ENCODE measurements around the gene IL11. TPM values are rescaled to one million over a fixed set of nuclear protein-coding genes. Genes with fewer than 3 reads are reported as not detected.
A peak's percentile ranks its signal among the peaks of the same experiment; 100 is the strongest.
"Not testable (repeated sequence)": the region's sequence is repeated elsewhere in the genome, so short reads cannot be mapped to it uniquely, and the experiment has no call there.

The IL11 gene
- total RNA-seq: 0.30 TPM

GRCh38 chr19:55370305-55370988 lies at the start of gene IL11:
IL11 (minus strand) TSS chr19:55370463; CDS start chr19:55370310, 153 bp downstream.
- no peak for DNase-seq

DNA sequence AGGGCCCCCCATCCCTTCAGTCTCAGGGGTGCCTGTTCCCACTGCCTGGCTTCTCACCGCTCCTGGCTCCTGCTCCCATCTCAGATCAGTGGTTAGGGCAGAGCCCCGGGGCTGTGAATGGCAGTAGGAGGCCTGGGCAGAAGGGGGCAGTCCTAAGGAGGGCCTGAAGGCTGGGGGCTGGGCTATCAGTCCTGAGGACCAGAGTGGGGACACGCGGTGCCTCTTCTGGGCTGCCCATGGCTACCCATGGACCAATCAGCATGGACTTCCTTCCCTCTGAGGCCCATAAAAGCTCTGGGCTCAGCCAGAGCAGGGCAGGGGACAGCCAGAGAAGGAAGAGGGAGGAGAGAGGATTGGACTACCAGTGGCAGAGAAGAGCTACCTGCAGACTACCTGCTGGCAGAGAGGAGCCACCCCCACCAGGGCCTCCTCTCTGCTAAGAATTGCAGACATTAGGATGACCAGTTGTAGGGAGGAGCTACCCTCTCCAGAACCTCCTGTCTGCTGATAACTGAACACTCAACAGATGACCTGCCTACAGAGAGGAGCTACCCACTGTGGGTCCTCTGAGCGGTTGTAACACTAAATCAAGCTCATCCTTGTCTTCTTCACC lies 49.5 kb upstream of the IL11 start:
- no peak for DNase-seq

DNA sequence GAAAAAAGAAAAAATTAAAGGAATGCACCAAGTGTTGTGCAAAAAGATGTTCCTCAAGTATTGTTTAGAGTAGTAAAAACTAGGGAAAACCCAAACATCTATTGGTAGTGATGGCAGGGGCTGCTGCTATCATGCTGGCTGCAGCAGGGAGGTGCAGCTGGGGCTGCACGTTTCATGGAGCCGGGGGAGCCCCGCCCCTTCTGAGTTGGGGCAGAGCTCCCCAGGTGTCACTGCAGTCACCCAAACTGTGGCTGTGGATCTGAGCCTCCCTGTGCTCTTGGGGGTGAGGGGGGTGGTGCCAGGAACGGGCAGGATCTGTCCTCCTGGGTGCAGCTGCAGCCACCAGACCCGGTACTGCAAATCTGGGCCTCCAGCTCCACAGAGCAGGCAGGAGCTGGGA lies 48.8 kb upstream of the IL11 start:
- no peak for DNase-seq

GRCh38 chr19:55418185-55418584 lies 47.9 kb upstream of the IL11 start:
- peak; percentile 76 for DNase-seq

GRCh38 chr19:55410168-55410567 lies 39.9 kb upstream of the IL11 start:
- no peak for DNase-seq

DNA sequence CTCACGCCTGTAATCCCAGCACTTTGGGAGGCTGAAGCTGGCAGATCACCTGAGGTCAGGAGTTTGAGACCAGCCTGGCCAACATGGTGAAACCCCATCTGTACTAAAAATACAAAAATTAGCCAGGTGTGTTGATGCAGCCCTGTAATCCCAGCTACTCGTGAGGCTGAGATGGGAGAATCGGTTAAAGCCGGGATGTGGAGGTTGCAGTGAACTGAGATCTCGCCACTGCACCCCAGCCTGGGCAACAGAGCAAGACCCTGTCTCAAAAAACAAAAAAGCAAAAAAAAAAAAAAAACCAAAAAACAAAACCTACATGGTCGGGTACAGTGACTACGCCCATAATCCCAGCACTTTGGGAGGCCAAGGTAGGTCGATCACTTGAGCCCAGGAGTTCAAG lies 38.9 kb upstream of the IL11 start:
- DNase-seq: not testable (repeated sequence)

GRCh38 chr19:55408533-55408872 lies 38.2 kb upstream of the IL11 start:
- DNase-seq: no peak

DNA sequence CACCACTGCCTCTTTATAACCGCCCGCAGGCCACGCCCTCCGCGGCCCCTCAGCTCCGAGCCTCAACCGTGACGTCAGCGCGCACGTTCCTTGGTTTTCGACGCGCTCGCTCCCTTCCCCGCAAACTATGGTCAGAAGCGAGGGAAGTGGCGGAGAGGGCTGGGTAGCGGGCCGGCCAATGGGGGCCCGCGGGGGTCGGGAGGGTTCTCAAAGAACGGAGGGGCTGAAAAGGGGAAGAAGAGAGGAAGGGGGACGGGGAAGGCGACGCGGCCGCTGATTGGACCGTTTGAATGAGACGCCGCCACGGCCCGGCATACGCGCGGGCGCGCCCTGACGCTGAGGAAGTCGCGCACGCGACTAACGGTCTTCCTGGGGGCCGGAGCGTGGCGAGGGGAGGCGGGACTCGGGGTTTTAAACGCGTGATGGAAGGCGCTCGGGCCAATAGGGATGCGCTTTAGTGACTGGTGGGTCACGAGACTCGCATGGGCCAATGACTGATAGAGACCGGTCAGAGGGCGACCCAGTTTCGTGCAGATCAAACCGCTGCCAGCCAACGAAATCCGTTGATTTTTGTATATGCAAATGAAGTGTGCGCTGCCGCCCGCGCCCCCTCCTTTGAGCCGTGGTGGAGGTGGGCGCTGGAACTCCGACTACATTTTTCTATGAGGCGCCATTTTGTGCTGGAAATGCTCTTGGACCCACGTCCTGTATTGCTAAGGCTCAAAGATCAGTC lies 37.7 kb upstream of the IL11 start:
- DNase-seq: peak; percentile 100

DNA sequence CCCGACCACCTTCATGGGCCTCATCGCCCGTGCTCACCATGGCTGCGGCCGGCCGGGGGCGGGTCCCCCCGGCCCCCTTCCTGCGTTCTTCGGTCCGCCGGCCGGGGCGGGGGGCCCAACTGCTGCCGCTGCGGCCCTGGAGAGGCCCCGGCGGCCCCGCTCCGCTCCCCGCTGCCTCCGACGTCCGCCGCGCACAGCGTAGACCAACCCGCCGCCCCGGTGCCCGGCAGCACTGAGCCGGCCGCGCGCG lies 37.2 kb upstream of the IL11 start, which contains the start of gene UBE2S:
Gene UBE2S, minus strand, starts transcription at position 239 of the 250 bp plus-strand sequence. Its CDS starts 199 bp downstream, at position 40.
- not testable (repeated sequence) for DNase-seq

DNA sequence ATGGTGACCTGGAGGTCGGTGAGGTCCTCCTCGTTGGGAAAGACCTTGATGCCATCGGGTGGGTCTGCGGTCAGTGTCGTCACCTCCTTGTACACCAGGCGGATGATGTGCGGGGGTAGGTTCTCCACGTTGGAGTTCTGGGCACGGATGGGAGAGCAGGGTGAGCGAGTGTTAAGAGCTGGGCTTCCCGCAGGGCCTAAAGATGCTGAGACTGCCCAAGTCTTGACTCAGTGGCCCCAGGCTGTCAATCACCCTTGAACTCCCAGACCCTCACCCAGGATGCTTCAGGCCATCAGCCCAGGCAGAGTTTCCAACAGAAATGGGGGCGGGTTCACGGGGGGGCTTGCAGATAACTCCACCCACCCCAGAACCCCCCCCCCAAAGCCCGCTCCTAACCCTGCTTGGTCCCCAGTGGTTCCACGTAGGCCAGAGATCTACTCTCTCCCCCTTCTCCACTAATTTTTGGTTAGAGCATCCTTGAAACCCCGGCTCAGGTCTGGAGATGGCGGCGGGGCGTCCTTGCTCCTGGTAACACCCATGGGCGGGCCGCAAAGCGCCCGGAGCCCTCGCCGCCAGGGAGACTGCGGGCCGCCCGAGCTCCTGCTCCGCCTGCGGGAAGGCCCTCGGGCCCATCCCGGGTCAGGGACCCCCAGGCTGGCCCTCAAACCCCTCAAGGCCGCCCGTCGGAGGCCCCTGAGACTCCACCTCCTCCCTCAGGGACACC lies 36.7 kb upstream of the IL11 start:
- no peak for DNase-seq

GRCh38 chr19:55406091-55406825 lies 36.0 kb upstream of the IL11 start:
- no peak for DNase-seq

- no peak for DNase-seq
These were observed 35.4 kb upstream of the IL11 start for GRCh38 chr19:55405638-55406037.

GRCh38 chr19:55402509-55402908 lies 32.2 kb upstream of the IL11 start:
- DNase-seq: no peak

GRCh38 chr19:55401390-55401789 lies 31.1 kb upstream of the IL11 start:
- not testable (repeated sequence) for DNase-seq

DNA sequence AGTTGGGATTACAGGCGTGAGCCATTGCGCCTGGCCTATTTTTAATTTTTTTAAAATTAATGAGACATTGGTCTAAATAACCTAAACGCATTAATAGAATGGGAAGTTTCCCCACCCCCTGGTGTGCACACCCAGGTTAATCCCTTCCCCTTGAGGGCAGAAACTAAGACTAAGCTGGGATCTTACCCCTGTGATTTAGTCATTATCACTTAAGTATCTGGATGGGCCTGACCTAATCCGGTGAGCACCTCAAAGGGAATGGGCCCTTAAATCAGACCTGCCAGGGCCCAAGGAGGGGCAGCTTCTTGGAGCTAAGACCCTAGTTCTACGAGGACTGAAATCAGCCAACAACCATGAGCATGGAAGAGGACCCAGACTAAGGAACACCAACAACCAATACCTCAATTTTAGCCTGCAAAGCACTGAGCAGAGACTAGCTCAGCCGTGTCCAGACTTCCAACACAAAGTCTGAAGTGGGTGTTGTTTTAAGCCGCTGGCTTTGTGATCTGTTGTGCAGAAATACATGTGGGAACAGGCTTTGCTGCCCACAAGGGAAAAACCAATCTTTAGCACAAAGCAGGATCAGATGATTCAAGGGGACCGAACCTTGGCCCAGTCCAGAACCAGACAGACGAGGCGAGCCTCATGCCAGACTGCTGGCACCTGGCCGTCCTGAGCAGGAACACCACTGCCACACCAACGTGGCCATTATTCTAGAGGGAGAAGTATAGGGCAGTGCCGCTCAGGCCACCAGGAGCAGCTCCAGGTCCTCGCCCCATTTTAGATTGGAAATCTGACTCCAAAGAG lies 30.2 kb upstream of the IL11 start:
- DNase-seq: no peak

DNA sequence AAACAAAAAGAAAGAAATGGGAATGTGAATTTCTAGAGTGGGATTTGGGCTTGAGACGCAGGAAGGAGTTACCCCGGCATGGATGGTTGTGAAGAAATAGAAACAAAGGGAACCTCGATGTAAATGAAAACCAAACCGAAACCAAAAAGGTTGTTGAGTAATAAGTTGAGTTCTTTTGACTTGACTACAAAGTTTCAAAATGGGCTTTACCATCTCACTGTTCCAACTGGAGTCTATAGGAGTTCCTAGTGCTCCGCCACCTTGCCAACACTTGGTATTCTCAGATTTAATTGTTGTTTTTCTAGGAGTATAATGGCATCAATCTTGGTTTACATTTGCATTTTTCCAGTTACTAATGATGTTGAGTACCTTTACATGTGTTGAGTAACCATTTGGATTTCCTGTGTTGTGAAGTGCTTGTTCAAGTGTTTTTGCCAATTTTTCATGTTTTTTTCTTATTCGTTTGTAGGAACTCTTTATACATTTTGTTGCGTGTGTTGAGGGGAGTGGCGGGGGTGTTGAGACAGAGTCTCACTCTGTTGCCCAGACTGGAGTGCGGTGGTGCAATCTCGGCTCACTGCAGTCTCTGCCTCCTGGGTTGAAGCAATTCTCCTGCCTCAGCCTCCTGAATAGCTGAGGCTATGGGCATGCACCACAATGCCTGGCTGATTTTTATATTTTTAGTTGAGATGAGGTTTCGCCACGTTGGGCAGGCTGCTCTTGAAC lies 28.1 kb upstream of the IL11 start:
- no peak for DNase-seq

DNA sequence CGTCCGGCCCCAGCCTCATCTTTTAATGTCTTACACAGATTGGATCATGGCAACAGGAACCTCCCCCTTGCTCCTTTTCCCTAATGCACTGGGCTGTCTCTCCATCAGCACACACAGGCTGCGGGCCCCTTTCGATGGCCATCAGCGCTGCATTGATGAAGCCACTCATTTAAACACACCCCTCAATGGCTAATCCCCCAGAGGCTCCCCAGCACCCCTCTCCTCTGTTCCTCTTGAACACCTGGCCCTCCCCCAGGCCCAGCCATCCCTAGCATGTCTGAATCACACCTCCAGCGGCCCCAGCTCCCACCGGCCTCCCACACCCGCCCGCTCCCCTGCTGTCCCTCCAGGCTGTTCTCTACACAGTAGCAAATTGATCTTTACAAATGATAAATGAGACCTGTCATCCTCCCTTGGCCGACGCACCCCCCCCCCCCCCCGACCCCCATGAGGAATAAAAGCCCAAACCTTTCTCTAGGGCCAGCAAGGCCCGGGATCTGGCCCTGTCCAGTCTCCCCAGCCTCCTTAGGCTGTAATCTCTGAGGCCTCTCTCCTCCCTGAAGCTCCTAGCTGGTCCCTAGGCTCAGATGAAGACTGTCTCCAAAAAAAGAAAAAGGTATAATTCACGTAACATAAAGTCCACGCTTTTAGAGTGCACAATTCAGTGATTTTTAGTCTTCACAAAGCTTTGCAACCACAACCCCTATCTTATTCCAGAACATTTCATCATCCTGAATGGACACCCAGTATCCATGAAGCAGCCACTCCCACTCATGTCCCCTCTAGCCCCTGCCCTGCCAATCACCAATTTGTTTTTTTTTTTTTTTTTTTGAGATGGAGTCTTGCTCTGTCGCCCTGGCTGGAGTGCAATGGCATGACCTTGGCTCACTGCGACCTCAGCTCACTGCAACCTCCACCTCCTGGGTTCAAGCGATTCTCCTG lies 22.8 kb upstream of the IL11 start:
- no peak for DNase-seq

GRCh38 chr19:55391702-55392615 lies 21.7 kb upstream of the IL11 start:
- no peak for DNase-seq

All from skin of body (tissue), 2 donors.